GM12878 (cell line): Measurements from ENCODE around the gene LTB. TPM values are rescaled to one million over a fixed set of nuclear protein-coding genes. Genes with fewer than 3 reads are reported as not detected.

Source experiments
- ATAC-seq: fragments of 200-7000 bp; cut with Tn5 transposase; 3 replicates; pipeline ENCODE4 v1.9.1; 2020; ENCODE audit warnings: mild to moderate bottlenecking, moderate library complexity
- BruUV-seq: library from RNA; stranded (reverse); fragments of 400-500 nt; replicated peaks from 2 replicates; lab custom pipeline; 2021; lab: Mats Ljungman, UMichigan
- CTCF ChIA-PET: fragments of 300-600 bp; sonication (Branson Sonifier 250); formaldehyde crosslinking; extraction: SDS; loops from one replicate; lab custom pipeline; 2021; ENCODE audit warnings: inconsistent platforms; lab: Yijun Ruan, JAX
- POLR2A ChIA-PET: fragments of 350-600 bp; formaldehyde crosslinking; extraction: SDS; loops from one replicate; lab custom pipeline; 2021; ENCODE audit warnings: inconsistent platforms; lab: Charles Lee
- RAD21 ChIA-PET: fragments of 300-600 bp; sonication (Branson Sonifier 250); formaldehyde crosslinking; loops from one replicate; lab custom pipeline; 2023; ENCODE audit warnings: antibody characterized with exemption; ENCODE audit not compliant: unreplicated experiment; lab: Charles Lee
- SMC1A ChIA-PET: fragments of 300-600 bp; sonication (Branson Sonifier 250); formaldehyde crosslinking; loops from one replicate; lab custom pipeline; 2023; ENCODE audit not compliant: unreplicated experiment, uncharacterized antibody; lab: Charles Lee
- DNase-seq: peaks from one replicate; pipeline ENCODE4 v3.0.0-alpha.2; 2011; ENCODE audit warnings: low read depth, low spot score
- FAIRE-seq: peaks from 3 replicates; lab custom pipeline; 2011; peaks lifted over from hg19 to GRCh38; lab: Jason Lieb, UNC
- H2AFZ ChIP-seq: 2 replicates; pipeline ENCODE4 v1.6.0; 2011; ENCODE audit warnings: low read depth, low read length, control low read depth; ENCODE audit not compliant: control insufficient read depth
- H3K27ac ChIP-seq: 2 replicates; pipeline ENCODE4 v1.5.1; 2011; ENCODE audit warnings: control low read depth; ENCODE audit not compliant: control insufficient read depth, insufficient read depth
- H3K27me3 ChIP-seq, 2 experiments: replicated peaks in 1 of 2; 2 replicates each; pipeline versions ENCODE4 v1.6.0 to v1.6.1; 2011; ENCODE audit warnings: low read length in 1 of 2; ENCODE audit not compliant: control insufficient read depth in 2 of 2, insufficient read depth in 2 of 2
- H3K36me3 ChIP-seq, 2 experiments: 2 replicates each; pipeline ENCODE4 v1.5.1; 2011; ENCODE audit warnings: low read length in 1 of 2; ENCODE audit not compliant: control insufficient read depth in 2 of 2, insufficient read depth in 2 of 2
- H3K4me1 ChIP-seq: 2 replicates; pipeline ENCODE4 v1.6.1; 2011; ENCODE audit warnings: mild to moderate bottlenecking, low read length, moderate library complexity, mixed read lengths; ENCODE audit not compliant: control insufficient read depth, insufficient read depth
- H3K4me2 ChIP-seq: 2 replicates; pipeline ENCODE4 v1.6.0; 2011; ENCODE audit warnings: control low read depth; ENCODE audit not compliant: control insufficient read depth, insufficient read depth
- H3K4me3 ChIP-seq: fragments of 200-600 bp; sonication (generic); 2 replicates; pipeline ENCODE4 v1.5.1; 2016
- H3K79me2 ChIP-seq: 2 replicates; pipeline ENCODE4 v1.6.0; 2011; ENCODE audit warnings: low read length; ENCODE audit not compliant: control insufficient read depth, insufficient read depth
- H3K9ac ChIP-seq: 2 replicates; pipeline ENCODE4 v1.8.0; 2011; ENCODE audit warnings: low read length, control low read depth, mixed read lengths; ENCODE audit not compliant: control insufficient read depth, insufficient read depth
- H3K9me3 ChIP-seq: replicated peaks from 3 replicates; pipeline ENCODE4 v1.5.1; 2011; ENCODE audit warnings: mild to moderate bottlenecking, low read length; ENCODE audit not compliant: control insufficient read depth, insufficient read depth
- H4K20me1 ChIP-seq: 2 replicates; pipeline ENCODE4 v1.6.0; 2011; ENCODE audit not compliant: control insufficient read depth, insufficient read depth
- CREB1 ChIP-seq: IDR thresholded peaks from 2 replicates; pipeline ENCODE4 v1.6.1; 2012; ENCODE audit warnings: low read depth, mild to moderate bottlenecking, inconsistent platforms
- IKZF1 ChIP-seq: fragments of 450-650 bp; conservative IDR thresholded peaks from 2 replicates; pipeline ENCODE4 v1.6.1; 2017; ENCODE audit warnings: antibody characterized with exemption, mild to moderate bottlenecking
- NFXL1 ChIP-seq: fragments of 450-650 bp; IDR thresholded peaks from 2 replicates; pipeline ENCODE4 v1.6.1; 2017; ENCODE audit warnings: antibody characterized with exemption, mild to moderate bottlenecking, borderline replicate concordance
- SPI1 ChIP-seq: IDR thresholded peaks from 2 replicates; pipeline ENCODE4 v1.6.1; 2011; ENCODE audit warnings: low read depth, mild to moderate bottlenecking, low read length, moderate library complexity, borderline replicate concordance; ENCODE audit not compliant: insufficient read depth
- SREBF2 ChIP-seq: IDR thresholded peaks from 2 replicates; pipeline ENCODE4 v1.6.1; 2012; ENCODE audit warnings: mild to moderate bottlenecking, low read length
- STAT1 ChIP-seq: fragments of 450-650 bp; conservative IDR thresholded peaks from 2 replicates; pipeline ENCODE4 v1.6.1; 2014; ENCODE audit warnings: antibody characterized with exemption, mild to moderate bottlenecking
- in situ Hi-C: fragments of 300-500 bp; cut with MboI; formaldehyde crosslinking; loops from 9 replicates; pipeline ENCODE4 v1.14.3; 2018; ENCODE audit warnings: mixed read lengths
- intact Hi-C: fragments of 100-400 bp; cut with micrococcal nuclease; formaldehyde crosslinking; loops from one replicate; pipeline ENCODE4 v1.14.2; 2022; ENCODE audit not compliant: unreplicated experiment
- polyA plus RNA-seq, 11 experiments: library from polyadenylated mRNA; depleted of rRNA in 4 of 11; unstranded in 6 of 11; stranded (reverse) in 5 of 11; fragments of >200 nt; fragmentation: Nextera tagmentation in 4 of 11; fragmentation: Illumina TruSeq in 1 of 11; extraction: Ambion mirVana in 4 of 11; extraction: Trizol in 1 of 11; gene quantifications; 1 replicate in 1 of 11; 2 replicates in 10 of 11; pipeline versions ENCODE4 v1.2.1 to v1.2.3, GENCODE V29; 2011 to 2016; ENCODE audit warnings: inconsistent platforms in 2 of 11, missing spikeins in 2 of 11, low read depth in 1 of 11
- total RNA-seq, 4 experiments: library from RNA; depleted of rRNA in 3 of 4; stranded (reverse); fragments of >200 nt in 3 of 4; fragmentation: Illumina TruSeq in 1 of 4; extraction: Trizol in 1 of 4; gene quantifications; 2 replicates each; pipeline versions ENCODE4 v1.2.1 to v1.2.3, GENCODE V29; 2013 to 2021

LTB gene
- total and polyA plus RNA-seq, 10 of the 15 experiments (the other 5 are each of a cell fraction or from before 2014, with no cell fraction given), result 0.71 to 74.3 (median 20.0) TPM

- peaks cover 82% of the 10 kb centered on the region for H3K4me1 ChIP-seq
- no peaks in the 10 kb centered on the region for H4K20me1 ChIP-seq
- H3K4me2 ChIP-seq, result peak overlapping the region; percentile 94
- DNase-seq (no peak), ATAC-seq (no peak), FAIRE-seq (no peak)
- no peak overlapping the region for H2AFZ ChIP-seq
- no peaks in the 10 kb centered on the region for H3K9me3 ChIP-seq
- ChIA-PET RAD21 (interaction anchor here (0.5 to 15.9 kb wide), 5 partner anchors 9 to 264 kb away, joined by 3 to 620 read pairs (median 62); partner anchors contain the start of genes ATP6V1G2, LST1, LTA and LTB), POLR2A (interaction anchor here (0.8 to 9.1 kb wide), 5 partner anchors 9 to 56 kb away, joined by 3 to 255 read pairs (median 7); partner anchors contain the start of genes LTB and TNF), SMC1A (interaction anchor here (2.5 to 34.7 kb wide), 2 partner anchors 23 to 65 kb away, joined by 7 to 1989 read pairs; partner anchors contain the start of genes LST1, LTA, LTB and NCR3), CTCF (interaction anchor here (0.9 to 34.8 kb wide), 5 partner anchors 8 to 27 kb away, joined by 4 to 2098 read pairs (median 27); partner anchors contain the start of genes LST1, LTB, NCR3 and TNF)
- no peak for TF ChIP-seq SREBF2
- no peak for TF ChIP-seq CREB1
- TF ChIP-seq STAT1, result no peak
- no peak for TF ChIP-seq SPI1
- no peak for TF ChIP-seq IKZF1
- no peak for TF ChIP-seq NFXL1
- in situ Hi-C loops, result loop anchor here (25.0 kb wide), 2 partner anchors 1052 to 1402 kb away; partner anchors contain the start of genes BRD2 and HLA-DMA
- peaks cover 0 to 8% of the 10 kb centered on the region in 2 experiments; a peak in 2 of 4 replicates for H3K36me3 ChIP-seq
- H3K27me3 ChIP-seq, result no peaks in the 10 kb centered on the region
- H3K79me2 ChIP-seq, result peaks cover 16% of the 10 kb centered on the region
- intact Hi-C loops, result loop anchor here (1.0 kb wide), 2 partner anchors 8 to 16 kb away; no protein-coding TSS in a partner anchor
- H3K9ac ChIP-seq, result peak overlapping the region; percentile 56
- H3K27ac ChIP-seq, result peak overlapping the region; percentile 99
- no TSS peak for BruUV-seq
- 0 out of 2 replicates have a peak overlapping the region, but pooled peaks have one; percentile 18 for H3K4me3 ChIP-seq
Measured at GRCh38 chr6:31560697-31561058, 21.5 kb downstream of the LTB start.
